H1 (cell line): Measurements from ENCODE around the gene MEGF11. TPM values are rescaled to one million over a fixed set of nuclear protein-coding genes. Genes with fewer than 3 reads are reported as not detected.

Experiments used
- CTCF ChIA-PET: fragments of 300-600 bp; sonication (Branson Sonifier 250); formaldehyde crosslinking; loops from one replicate; lab custom pipeline; 2021; ENCODE audit not compliant: partially characterized antibody; lab: Charles Lee
- POLR2A ChIA-PET: fragments of 300-600 bp; sonication (Branson Sonifier 250); formaldehyde crosslinking; loops from one replicate; lab custom pipeline; 2021; ENCODE audit warnings: inconsistent platforms; ENCODE audit not compliant: partially characterized antibody; lab: Charles Lee
- DNase-seq, 2 experiments: peaks; one replicate each; pipeline versions ENCODE4 v3.0.0 to v3.0.0-alpha.2; 2010 to 2022; ENCODE audit warnings: low spot score in 2 of 2, low read depth in 1 of 2, mixed read lengths in 1 of 2
- FAIRE-seq: peaks from 2 replicates; lab custom pipeline; 2011; peaks lifted over from hg19 to GRCh38; lab: Jason Lieb, UNC
- H2AFZ ChIP-seq: 2 replicates; pipeline ENCODE4 v1.8.1; 2012; ENCODE audit warnings: low read length, inconsistent platforms
- H2AK5ac ChIP-seq: 2 replicates; pipeline ENCODE4 v1.6.1; 2013; ENCODE audit warnings: low read depth, low read length
- H2BK120ac ChIP-seq: replicated peaks from 2 replicates; pipeline ENCODE3; 2013; ENCODE audit warnings: low read depth, low read length, inconsistent platforms
- H2BK12ac ChIP-seq: 2 replicates; pipeline ENCODE4 v1.6.1; 2013; ENCODE audit warnings: low read depth, low read length
- H2BK15ac ChIP-seq: 2 replicates; pipeline ENCODE4 v1.6.1; 2013; ENCODE audit warnings: low read length
- H2BK20ac ChIP-seq: 2 replicates; pipeline ENCODE4 v1.6.1; 2013; ENCODE audit warnings: low read length
- H2BK5ac ChIP-seq: 2 replicates; pipeline ENCODE4 v1.6.1; 2013; ENCODE audit warnings: low read depth, low read length
- H3K14ac ChIP-seq: 2 replicates; pipeline ENCODE4 v1.6.1; 2013; ENCODE audit warnings: inconsistent platforms; ENCODE audit not compliant: insufficient read length
- H3K18ac ChIP-seq: 2 replicates; pipeline ENCODE4 v1.6.1; 2013; ENCODE audit warnings: low read length; ENCODE audit errors: extremely low read depth
- H3K23ac ChIP-seq: 2 replicates; pipeline ENCODE4 v1.6.1; 2013; ENCODE audit warnings: inconsistent platforms; ENCODE audit not compliant: insufficient read length
- H3K23me2 ChIP-seq: 2 replicates; pipeline ENCODE4 v1.6.1; 2013; ENCODE audit warnings: low read depth, low read length
- H3K27ac ChIP-seq: 2 replicates; pipeline ENCODE4 v1.6.1; 2011; ENCODE audit warnings: low read depth, low read length, inconsistent platforms
- H3K27me3 ChIP-seq, 4 experiments: replicated peaks in 1 of 4; 1 replicate in 1 of 4; 2 replicates in 3 of 4; pipeline versions ENCODE4 v1.6.1 to v1.8.1; 2011 to 2013; ENCODE audit warnings: low read length in 3 of 4, mild to moderate bottlenecking in 3 of 4, inconsistent platforms in 2 of 4, mixed read lengths in 2 of 4, moderate library complexity in 1 of 4; ENCODE audit not compliant: control insufficient read depth in 3 of 4, insufficient read depth in 3 of 4; ENCODE audit errors: extremely low read depth in 1 of 4
- H3K36me3 ChIP-seq, 4 experiments: 2 replicates each; pipeline versions ENCODE4 v1.6.1 to v1.8.1; 2011 to 2013; ENCODE audit warnings: mild to moderate bottlenecking in 4 of 4, low read length in 3 of 4, moderate library complexity in 2 of 4, control low read depth in 1 of 4, inconsistent platforms in 1 of 4; ENCODE audit not compliant: insufficient read depth in 4 of 4, control insufficient read depth in 2 of 4
- H3K4ac ChIP-seq: replicated peaks from 2 replicates; pipeline ENCODE3; 2013; ENCODE audit warnings: low read length, low read depth, mixed read lengths, inconsistent platforms; ENCODE audit not compliant: insufficient read length
- H3K4me1 ChIP-seq, 4 experiments: replicated peaks in 1 of 4; 1 replicate in 1 of 4; 2 replicates in 3 of 4; pipeline versions ENCODE4 v1.6.1 to v1.8.1; 2011 to 2013; ENCODE audit warnings: low read length in 3 of 4, inconsistent platforms in 2 of 4, mixed read lengths in 1 of 4; ENCODE audit not compliant: insufficient read depth in 4 of 4, control insufficient read depth in 3 of 4
- H3K4me2 ChIP-seq, 2 experiments: 2 replicates each; pipeline versions ENCODE4 v1.6.1 to v1.8.1; 2011 to 2013; ENCODE audit warnings: low read depth in 2 of 2, low read length in 2 of 2, control low read depth in 1 of 2, inconsistent platforms in 1 of 2, mild to moderate bottlenecking in 1 of 2; ENCODE audit not compliant: insufficient read depth in 1 of 2
- H3K4me3 ChIP-seq, 4 experiments: fragments of 200-600, 300-600 bp in 1 of 4; sonication (generic), shearing (Covaris generic), sonication (Bioruptor Twin) in 1 of 4; 2 replicates each; pipeline versions ENCODE4 v1.5.1 to v1.8.1; 2011 to 2016; ENCODE audit warnings: low read length in 4 of 4, low read depth in 3 of 4, control low read depth in 2 of 4, inconsistent platforms in 2 of 4, mild to moderate bottlenecking in 2 of 4, mixed read lengths in 1 of 4, moderate library complexity in 1 of 4; ENCODE audit not compliant: insufficient read depth in 2 of 4; ENCODE audit errors: extremely low read depth in 1 of 4
- H3K56ac ChIP-seq: replicated peaks from 2 replicates; pipeline ENCODE3; 2013; ENCODE audit warnings: low read depth, mild to moderate bottlenecking, mixed read lengths, low read length, inconsistent platforms; ENCODE audit not compliant: insufficient read length
- H3K79me1 ChIP-seq: 2 replicates; pipeline ENCODE4 v1.6.1; 2013; ENCODE audit warnings: low read depth, low read length, control low read depth
- H3K79me2 ChIP-seq, 2 experiments: 2 replicates each; pipeline versions ENCODE4 v1.6.1 to v1.8.1; 2012 to 2013; ENCODE audit warnings: low read length in 2 of 2, mild to moderate bottlenecking in 2 of 2, inconsistent platforms in 1 of 2; ENCODE audit not compliant: insufficient read depth in 2 of 2, control insufficient read depth in 1 of 2
- H3K9ac ChIP-seq, 4 experiments: replicated peaks in 1 of 4; 1 replicate in 1 of 4; 2 replicates in 3 of 4; pipeline versions ENCODE4 v1.6.1 to v1.8.1; 2011 to 2013; ENCODE audit warnings: low read depth in 3 of 4, low read length in 3 of 4, control low read depth in 2 of 4, mild to moderate bottlenecking in 2 of 4, moderate library complexity in 2 of 4, inconsistent platforms in 1 of 4; ENCODE audit errors: extremely low read depth in 1 of 4
- H3K9me3 ChIP-seq, 2 experiments: 2 replicates each; pipeline versions ENCODE4 v1.6.1 to v1.8.1; 2012 to 2013; ENCODE audit warnings: mild to moderate bottlenecking in 2 of 2, moderate library complexity in 2 of 2, control low read depth in 1 of 2, inconsistent platforms in 1 of 2, low read depth in 1 of 2, low read length in 1 of 2, mixed read lengths in 1 of 2; ENCODE audit not compliant: insufficient read depth in 2 of 2
- H4K20me1 ChIP-seq, 2 experiments: replicated peaks in 1 of 2; 2 replicates each; pipeline versions ENCODE3 to v1.8.1; 2011 to 2013; ENCODE audit warnings: inconsistent platforms in 2 of 2, low read length in 2 of 2, mild to moderate bottlenecking in 1 of 2; ENCODE audit not compliant: insufficient read depth in 2 of 2, control insufficient read depth in 1 of 2
- H4K5ac ChIP-seq: 2 replicates; pipeline ENCODE4 v1.6.1; 2013; ENCODE audit warnings: low read length, low read depth, mixed read lengths, inconsistent platforms; ENCODE audit not compliant: insufficient read length
- H4K8ac ChIP-seq: 2 replicates; pipeline ENCODE4 v1.8.0; 2013; ENCODE audit warnings: mild to moderate bottlenecking, moderate library complexity, low read length, inconsistent platforms; ENCODE audit not compliant: insufficient read depth; ENCODE audit errors: extremely low read depth
- H4K91ac ChIP-seq: replicated peaks from 2 replicates; pipeline ENCODE3; 2013; ENCODE audit warnings: low read length, mixed read lengths, inconsistent platforms; ENCODE audit not compliant: insufficient read length
- EP300 ChIP-seq, 2 experiments: IDR thresholded peaks; 1 replicate in 1 of 2; 2 replicates in 1 of 2; pipeline ENCODE4 v1.6.1; 2011 to 2012; ENCODE audit warnings: low read depth in 2 of 2, low read length in 2 of 2, mild to moderate bottlenecking in 2 of 2, borderline replicate concordance in 1 of 2, inconsistent platforms in 1 of 2, moderate library complexity in 1 of 2
- GTF2F1 ChIP-seq: IDR thresholded peaks from 2 replicates; pipeline ENCODE4 v1.6.1; 2012; ENCODE audit warnings: low read depth, low read length, improper control_type of control experiment, borderline replicate concordance
- KDM5A ChIP-seq: fragments of 200-600 bp; IDR thresholded peaks from 2 replicates; pipeline ENCODE4 v1.7.1; 2012; ENCODE audit warnings: mild to moderate bottlenecking, low read length, inconsistent platforms, mixed read lengths
- RAD21 ChIP-seq, 2 experiments: IDR thresholded peaks in 1 of 2; conservative IDR thresholded peaks in 1 of 2; 2 replicates each; pipeline ENCODE4 v1.6.1; 2011; ENCODE audit warnings: low read depth in 2 of 2, low read length in 2 of 2, improper control_type of control experiment in 1 of 2, inconsistent platforms in 1 of 2, mild to moderate bottlenecking in 1 of 2, moderate library complexity in 1 of 2
- SIN3A ChIP-seq, 2 experiments: IDR thresholded peaks in 1 of 2; conservative IDR thresholded peaks in 1 of 2; 2 replicates each; pipeline ENCODE4 v1.6.1; 2011 to 2012; ENCODE audit warnings: low read length in 2 of 2, improper control_type of control experiment in 1 of 2, low read depth in 1 of 2, mild to moderate bottlenecking in 1 of 2
- YY1 ChIP-seq: IDR thresholded peaks from 2 replicates; pipeline ENCODE4 v1.6.1; 2011; ENCODE audit warnings: low read depth, mild to moderate bottlenecking, low read length
- WGBS, 2 experiments: shearing (Covaris generic) in 1 of 2; methylation state at CpG; one replicate each; pipeline versions ENCODE4 v1.1.6 to v1.1.7; 2013 to 2015; ENCODE audit warnings: low lambda C conversion rate in 2 of 2, mixed read lengths in 2 of 2, inconsistent platforms in 1 of 2, low coverage in 1 of 2, missing lambda C conversion rate in 1 of 2; ENCODE audit not compliant: insufficient replicate concordance in 2 of 2, insufficient coverage in 1 of 2, insufficient read length in 1 of 2; ENCODE audit errors: extremely low coverage in 1 of 2, missing lambda C conversion rate in 1 of 2; 5-methylcytosine and 5-hydroxymethylcytosine counted together
- polyA plus RNA-seq, 7 experiments: library from polyadenylated mRNA; depleted of rRNA in 3 of 7; stranded (reverse) in 5 of 7; unstranded in 2 of 7; fragments of >200 nt in 5 of 7; fragments of 200-250 nt in 2 of 7; gene quantifications; 1 replicate in 5 of 7; 2 replicates in 1 of 7; 4 replicates in 1 of 7; pipeline versions ENCODE4 v1.2.1 to v1.2.3, GENCODE V29; 2011 to 2013; ENCODE audit warnings: missing spikeins in 2 of 7, mixed read lengths in 2 of 7
- total RNA-seq: library from RNA; stranded (reverse); fragmentation: NEBNext Ultra II Directional; extraction: Animal tissue kit (Norgen Biotek cat#: 25700); gene quantifications from 2 replicates; pipeline ENCODE4 v1.2.1, GENCODE V29; 2021
- TF ChIP-seq, protein P1 (sequence below), 3 experiments: IDR thresholded peaks; 1 replicate in 2 of 3; 2 replicates in 1 of 3; pipeline versions ENCODE4 v1.5.1 to v1.6.1; 2011; ENCODE audit warnings: low read length in 3 of 3, mild to moderate bottlenecking in 3 of 3, inconsistent platforms in 2 of 3, low read depth in 1 of 3, moderate library complexity in 1 of 3; ENCODE audit not compliant: insufficient read depth in 1 of 3; ENCODE audit errors: control extremely low read depth in 1 of 3

The MEGF11 gene
- total and polyA plus RNA-seq, 2 of the 8 experiments (the other 6 are each of a cell fraction or from before 2014, with no cell fraction given), result 4.4 to 4.8 TPM

DNA sequence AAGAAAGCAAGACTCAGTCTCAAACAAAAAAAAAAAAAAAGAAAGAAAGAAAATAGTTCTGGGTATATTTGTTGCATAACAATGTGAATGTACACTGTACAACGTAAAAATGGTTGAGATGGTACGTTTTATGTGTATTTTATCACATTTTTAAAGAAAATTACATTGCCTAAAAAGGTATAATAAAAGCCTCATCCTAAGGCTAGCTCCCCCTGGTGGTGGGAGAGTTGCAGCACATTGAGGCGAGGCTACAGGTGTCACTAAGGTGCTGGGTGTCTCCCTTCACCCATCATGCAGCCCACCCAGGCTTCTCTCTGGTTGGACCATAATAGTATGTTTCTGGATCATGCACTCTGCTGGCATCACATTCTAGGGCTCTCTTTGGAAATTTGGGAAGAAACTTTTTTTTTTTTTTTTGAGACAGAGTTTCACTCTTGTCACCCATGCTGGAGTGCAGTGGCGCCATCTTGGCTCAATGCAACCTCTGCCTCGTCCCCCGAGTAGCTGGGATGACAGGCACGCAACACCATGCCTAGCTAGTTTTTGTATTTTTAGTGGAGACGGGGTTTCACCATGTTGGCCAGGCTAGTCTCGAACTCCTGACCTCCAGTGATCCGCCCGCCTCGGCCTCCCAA lies 396.6 kb downstream of the MEGF11 start:
- no peaks in the 10 kb centered on the region for H4K20me1 ChIP-seq
- H3K18ac ChIP-seq, result no peak overlapping the region
- H2BK120ac ChIP-seq, result no peak overlapping the region
- no peak overlapping the region for H4K8ac ChIP-seq
- no peak overlapping the region for H3K56ac ChIP-seq
- H4K5ac ChIP-seq, result no peak overlapping the region
- ChIA-PET CTCF (interaction anchor here (0.6 to 5.0 kb wide), 34 partner anchors 8 to 610 kb away, joined by 3 to 40 read pairs (median 4); partner anchors contain the start of genes DENND4A, INTS14 and RAB11A), POLR2A (interaction anchor here (1.6 kb wide), 1 partner anchor 13 kb away, joined by 7 read pairs; the partner anchor contains the start of gene RAB11A)
- no peak overlapping the region for H2AK5ac ChIP-seq
- H3K14ac ChIP-seq, result no peak overlapping the region
- H2BK15ac ChIP-seq, result no peak overlapping the region
- no peak overlapping the region for H2BK5ac ChIP-seq
- no peak overlapping the region for H3K23ac ChIP-seq
- no peak overlapping the region for H3K4ac ChIP-seq
- H3K27me3 ChIP-seq, result no peaks in the 10 kb centered on the region
- no peaks in the 10 kb centered on the region for H3K4me1 ChIP-seq
- no peaks in the 10 kb centered on the region for H3K79me2 ChIP-seq
- FAIRE-seq (peak; percentile 24), DNase-seq (peak in 1 of 2 experiments; percentile 83)
- no peak overlapping the region for H4K91ac ChIP-seq
- 71% methylated on average over 12 of the region's 12 CpGs; no CpG with 5 or more reads in 1 of the 2 experiments for WGBS, 2 experiments
- no peak overlapping the region for H3K4me2 ChIP-seq
- no peaks in the 10 kb centered on the region for H3K9me3 ChIP-seq
- H3K36me3 ChIP-seq, result no peaks in the 10 kb centered on the region
- H3K9ac ChIP-seq, result no peak overlapping the region
- no peak overlapping the region for H3K4me3 ChIP-seq
- no peak overlapping the region for H2AFZ ChIP-seq
- no peaks in the 10 kb centered on the region for H3K79me1 ChIP-seq
- no peaks in the 10 kb centered on the region for H3K23me2 ChIP-seq
- no peak overlapping the region for H2BK20ac ChIP-seq
- H2BK12ac ChIP-seq, result no peak overlapping the region
- H3K27ac ChIP-seq, result no peak overlapping the region
- TF ChIP-seq YY1 (peak; percentile 56; the same call in 1 of the 2 replicates), SIN3A (conservative IDR thresholded peaks at IDR 0.05 in 1 of 2, IDR thresholded peaks at IDR 0.05 in 1 of 2; ENCODE audit: low read depth in 1 of 2, low read length in 2 of 2) (no peak), GTF2F1 (no peak), RAD21 (IDR thresholded peaks at IDR 0.05 in 1 of 2, conservative IDR thresholded peaks at IDR 0.05 in 1 of 2; ENCODE audit: low read depth in 2 of 2, low read length in 2 of 2) (peak; percentile 48 to 57), KDM5A (no peak), EP300 (IDR thresholded peaks at IDR 0.05; ENCODE audit: borderline replicate concordance in 1 of 2, low read depth in 2 of 2, low read length in 2 of 2) (no peak)
- TF ChIP-seq, protein P1, sequence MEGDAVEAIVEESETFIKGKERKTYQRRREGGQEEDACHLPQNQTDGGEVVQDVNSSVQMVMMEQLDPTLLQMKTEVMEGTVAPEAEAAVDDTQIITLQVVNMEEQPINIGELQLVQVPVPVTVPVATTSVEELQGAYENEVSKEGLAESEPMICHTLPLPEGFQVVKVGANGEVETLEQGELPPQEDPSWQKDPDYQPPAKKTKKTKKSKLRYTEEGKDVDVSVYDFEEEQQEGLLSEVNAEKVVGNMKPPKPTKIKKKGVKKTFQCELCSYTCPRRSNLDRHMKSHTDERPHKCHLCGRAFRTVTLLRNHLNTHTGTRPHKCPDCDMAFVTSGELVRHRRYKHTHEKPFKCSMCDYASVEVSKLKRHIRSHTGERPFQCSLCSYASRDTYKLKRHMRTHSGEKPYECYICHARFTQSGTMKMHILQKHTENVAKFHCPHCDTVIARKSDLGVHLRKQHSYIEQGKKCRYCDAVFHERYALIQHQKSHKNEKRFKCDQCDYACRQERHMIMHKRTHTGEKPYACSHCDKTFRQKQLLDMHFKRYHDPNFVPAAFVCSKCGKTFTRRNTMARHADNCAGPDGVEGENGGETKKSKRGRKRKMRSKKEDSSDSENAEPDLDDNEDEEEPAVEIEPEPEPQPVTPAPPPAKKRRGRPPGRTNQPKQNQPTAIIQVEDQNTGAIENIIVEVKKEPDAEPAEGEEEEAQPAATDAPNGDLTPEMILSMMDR (IDR thresholded peaks at IDR 0.05; ENCODE audit: control extremely low read depth in 1 of 3, insufficient read depth in 1 of 3, low read depth in 1 of 3, low read length in 3 of 3), result peak; percentile 72 to 90 (median 89)
